Activated naive CD4-positive, alpha-beta T cell treated with anti-CD3 and anti-CD28 coated beads, Interleukin-2, amount 10 ng/mL, durations not matched to agents 7 days and 5 days (primary cell): ENCODE results near the gene NCKAP5.

ENCODE experiments used
- CTCF ChIA-PET: fragments of 350-600 bp; sonication (Branson Sonifier 250); formaldehyde crosslinking; loops from one replicate; lab custom pipeline; 2021; ENCODE audit warnings: antibody characterized with exemption; lab: Charles Lee
- DNase-seq: peaks from one replicate; pipeline ENCODE4 v3.0.0-alpha.2; 2020
- H3K27ac Mint-ChIP-seq: one replicate; pipeline ENCODE4 v1.8.0; 2021; ENCODE audit warnings: mild to moderate bottlenecking, moderate library complexity, mixed read lengths
- H3K27me3 Mint-ChIP-seq: one replicate; pipeline ENCODE4 v1.8.0; 2021; ENCODE audit warnings: mild to moderate bottlenecking, mixed read lengths
- H3K36me3 Mint-ChIP-seq: one replicate; pipeline ENCODE4 v1.8.0; 2021; ENCODE audit warnings: mixed read lengths
- H3K4me1 Mint-ChIP-seq: one replicate; pipeline ENCODE4 v1.8.0; 2021; ENCODE audit warnings: mixed read lengths
- H3K4me3 Mint-ChIP-seq: one replicate; pipeline ENCODE4 v1.8.0; 2021; ENCODE audit warnings: mild to moderate bottlenecking, moderate library complexity, mixed read lengths
- H3K9me3 Mint-ChIP-seq: one replicate; pipeline ENCODE4 v1.8.0; 2021; ENCODE audit warnings: mixed read lengths

Gene NCKAP5

GRCh38 chr2:133194362-133194655 lies 374.0 kb downstream of the NCKAP5 start:
- Mint-ChIP-seq H3K27me3 (no peaks in the 10 kb centered on the region), H3K9me3 (peaks cover 6% of the 10 kb centered on the region), H3K4me3 (no peak overlapping the region), H3K27ac (no peak overlapping the region), H3K4me1 (no peaks in the 10 kb centered on the region), H3K36me3 (no peaks in the 10 kb centered on the region)
- no peak for DNase-seq
- CTCF ChIA-PET = no interaction called here

DNA sequence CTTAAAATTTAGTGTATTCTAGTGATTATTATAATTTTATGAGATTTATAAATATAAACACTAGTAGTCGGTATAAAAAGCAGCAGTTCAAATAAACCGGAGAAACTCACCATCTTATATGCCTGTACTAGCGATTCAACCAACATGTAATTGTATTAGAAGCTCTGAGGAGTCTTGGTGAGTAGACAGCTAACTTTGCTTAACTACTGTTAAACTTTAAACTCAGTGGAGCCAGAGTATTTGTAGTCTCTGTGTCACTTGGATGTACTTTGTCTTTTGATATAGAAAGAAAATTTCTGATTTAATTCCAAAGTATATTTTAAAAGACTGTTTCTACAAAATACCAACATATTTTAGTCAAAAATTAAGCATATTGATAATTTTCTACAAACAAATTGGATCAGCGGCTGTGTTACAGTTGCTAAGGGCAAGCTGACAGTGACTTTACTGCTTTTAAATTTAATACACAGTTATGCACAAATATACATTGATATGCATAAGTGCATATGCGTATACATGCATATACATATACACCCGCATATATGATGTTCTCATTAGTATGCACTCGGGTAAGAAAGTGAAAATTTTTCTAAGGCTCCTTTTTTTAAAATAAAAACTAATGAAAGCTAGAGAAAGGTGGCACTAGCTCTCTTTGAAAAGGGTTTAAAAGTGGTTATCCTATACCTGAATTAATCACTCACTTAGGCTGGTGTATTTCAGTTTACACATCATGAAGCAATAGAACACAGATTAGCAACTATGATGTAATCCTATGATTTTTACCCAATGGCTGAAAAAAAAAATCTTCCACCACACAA lies 374.5 kb downstream of the NCKAP5 start:
- CTCF ChIA-PET = no interaction called here
- H3K4me3 Mint-ChIP-seq = no peak overlapping the region
- no peaks in the 10 kb centered on the region for H3K27me3 Mint-ChIP-seq
- no peaks in the 10 kb centered on the region for H3K4me1 Mint-ChIP-seq
- H3K36me3 Mint-ChIP-seq = no peaks in the 10 kb centered on the region
- H3K9me3 Mint-ChIP-seq = peaks cover 9% of the 10 kb centered on the region
- DNase-seq = no peak
- H3K27ac Mint-ChIP-seq = no peak overlapping the region

DNA sequence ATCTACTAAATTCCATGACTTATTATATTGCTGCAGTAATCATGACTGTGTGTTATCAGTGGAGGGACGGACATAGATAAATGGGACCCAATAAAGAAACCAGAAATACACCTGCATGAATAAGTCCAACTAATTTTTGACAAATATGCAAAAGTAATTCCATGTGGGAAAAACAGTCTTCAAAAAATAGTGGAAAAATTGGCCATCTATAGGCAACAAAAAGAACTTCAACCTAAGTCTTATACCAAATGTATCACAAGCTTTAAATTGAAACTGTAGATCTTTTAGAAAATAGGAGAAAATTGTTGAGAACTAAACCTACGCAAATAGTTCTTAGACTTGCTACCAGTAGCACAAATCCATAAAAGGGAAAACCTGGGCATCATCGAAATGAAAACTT lies 376.2 kb downstream of the NCKAP5 start:
- DNase-seq = no peak
- Mint-ChIP-seq H3K27me3 (no peaks in the 10 kb centered on the region), H3K36me3 (no peaks in the 10 kb centered on the region), H3K27ac (no peak overlapping the region), H3K4me1 (no peaks in the 10 kb centered on the region), H3K9me3 (peaks cover 16% of the 10 kb centered on the region), H3K4me3 (no peak overlapping the region)
- CTCF ChIA-PET = no interaction called here

DNA sequence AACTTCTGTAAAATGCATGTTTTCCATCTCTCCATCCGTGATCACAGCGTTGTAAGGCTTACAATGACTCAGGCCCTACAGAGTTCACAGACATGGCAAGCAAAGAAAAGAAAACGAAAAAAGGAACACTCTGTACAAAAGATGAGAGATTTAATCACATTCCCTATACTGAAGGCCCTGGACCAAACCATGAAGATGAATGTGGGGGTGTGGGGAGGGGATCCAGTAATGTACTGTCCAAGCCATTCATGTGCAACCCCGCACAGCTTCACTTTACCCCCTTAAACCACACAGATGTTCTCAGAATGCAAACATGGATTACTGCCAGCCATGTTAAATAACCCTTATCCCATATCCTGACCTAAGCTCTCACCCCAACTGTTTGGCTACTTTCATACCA lies 391.1 kb downstream of the NCKAP5 start:
- no peak for DNase-seq
- Mint-ChIP-seq H3K4me1 (no peaks in the 10 kb centered on the region), H3K36me3 (no peaks in the 10 kb centered on the region), H3K27ac (no peak overlapping the region), H3K27me3 (no peaks in the 10 kb centered on the region), H3K4me3 (no peak overlapping the region), H3K9me3 (no peaks in the 10 kb centered on the region)
- CTCF ChIA-PET = no interaction called here

- H3K27me3 Mint-ChIP-seq = no peaks in the 10 kb centered on the region
- DNase-seq = no peak
- CTCF ChIA-PET = no interaction called here
- no peak overlapping the region for H3K4me3 Mint-ChIP-seq
- no peaks in the 10 kb centered on the region for H3K36me3 Mint-ChIP-seq
- no peaks in the 10 kb centered on the region for H3K9me3 Mint-ChIP-seq
- no peaks in the 10 kb centered on the region for H3K4me1 Mint-ChIP-seq
- no peak overlapping the region for H3K27ac Mint-ChIP-seq
Observed at GRCh38 chr2:133175926-133176325, 392.3 kb downstream of the NCKAP5 start.

DNA sequence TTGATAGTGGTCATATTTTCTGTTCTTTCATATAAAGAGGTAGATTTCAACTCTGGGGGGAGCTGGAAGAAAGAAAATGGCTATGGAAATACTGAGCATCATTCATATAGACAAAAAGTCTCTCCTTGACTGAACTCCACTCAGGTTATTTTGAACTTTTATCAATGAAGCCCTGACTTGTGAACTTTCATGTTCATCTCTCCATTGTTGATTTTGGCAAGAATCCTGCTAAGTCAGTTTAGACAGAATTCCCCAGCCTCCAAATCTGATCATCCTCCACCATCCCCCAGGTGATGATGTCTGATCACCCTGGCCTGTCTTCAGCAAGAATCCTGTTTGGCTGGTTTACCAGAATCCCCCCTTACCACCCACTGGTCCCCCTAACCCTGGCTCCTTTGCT lies 395.0 kb downstream of the NCKAP5 start:
- no peak for DNase-seq
- Mint-ChIP-seq H3K27ac (no peak overlapping the region), H3K36me3 (no peaks in the 10 kb centered on the region), H3K27me3 (no peaks in the 10 kb centered on the region), H3K9me3 (no peaks in the 10 kb centered on the region), H3K4me3 (no peak overlapping the region), H3K4me1 (no peaks in the 10 kb centered on the region)
- CTCF ChIA-PET = no interaction called here

DNA sequence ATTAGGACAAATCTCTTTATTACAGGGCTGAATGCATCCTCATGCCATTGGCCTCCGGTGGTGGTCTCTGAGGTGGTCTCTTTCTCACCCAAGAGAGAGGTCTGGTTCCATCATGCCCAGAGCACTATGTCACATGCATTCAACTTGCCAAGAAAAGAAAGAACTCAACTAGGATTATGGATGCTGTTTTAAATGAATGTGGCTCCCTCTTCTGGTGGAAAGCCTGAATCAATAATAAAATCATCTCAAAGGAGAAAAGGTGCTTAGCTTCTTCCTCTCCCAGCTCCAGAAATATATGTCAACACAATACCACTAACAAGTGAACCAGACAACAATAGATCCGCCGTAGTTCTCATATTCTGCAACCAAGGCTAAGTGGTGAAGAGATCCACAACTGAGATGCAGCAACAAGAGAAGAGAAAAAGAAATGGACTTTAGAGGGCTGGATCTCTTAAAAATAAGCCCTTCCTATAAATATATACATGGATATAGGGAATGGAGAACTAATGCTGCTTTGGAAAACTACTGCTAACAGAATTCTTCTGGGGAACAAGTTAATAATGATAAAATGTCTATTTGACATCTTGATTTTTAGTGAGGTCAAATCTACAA lies 396.8 kb downstream of the NCKAP5 start:
- H3K4me1 Mint-ChIP-seq = no peaks in the 10 kb centered on the region
- no peak overlapping the region for H3K27ac Mint-ChIP-seq
- H3K27me3 Mint-ChIP-seq = no peaks in the 10 kb centered on the region
- H3K4me3 Mint-ChIP-seq = no peak overlapping the region
- no peak for DNase-seq
- H3K9me3 Mint-ChIP-seq = no peaks in the 10 kb centered on the region
- CTCF ChIA-PET = interaction anchor here (1.0 kb wide), 1 partner anchor 673 kb away, joined by 3 read pairs; no protein-coding TSS in a partner anchor
- H3K36me3 Mint-ChIP-seq = no peaks in the 10 kb centered on the region

DNA sequence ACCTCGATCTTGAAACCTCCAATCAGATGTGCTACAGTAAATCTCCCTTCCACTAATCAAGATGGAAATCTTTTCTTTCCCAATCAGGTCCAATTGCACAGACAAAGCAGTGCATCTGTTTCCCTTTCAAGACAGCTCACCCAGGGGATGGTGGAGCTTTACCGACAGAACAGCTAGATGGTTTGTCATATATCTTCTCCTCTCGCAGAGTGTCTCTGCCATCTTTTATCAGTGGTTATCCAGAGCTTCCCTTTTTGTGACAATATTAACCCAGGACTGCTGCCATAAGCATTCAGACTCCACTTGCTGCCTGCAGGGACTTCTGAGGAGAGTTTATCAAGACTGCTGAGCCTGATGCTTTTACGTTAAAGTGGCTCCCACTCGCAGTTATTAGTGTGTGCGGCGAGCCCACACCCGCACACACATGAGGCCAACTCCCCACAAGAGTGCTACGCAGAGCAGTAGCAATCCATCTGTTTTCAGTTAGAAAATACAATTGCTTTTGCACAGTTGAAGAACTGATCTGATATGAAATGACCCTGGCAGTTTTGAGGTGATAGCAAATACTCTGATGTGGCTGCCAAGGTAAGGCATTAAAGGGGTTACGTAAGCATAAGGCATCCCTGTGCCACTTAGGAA lies 398.9 kb downstream of the NCKAP5 start:
- Mint-ChIP-seq H3K9me3 (no peaks in the 10 kb centered on the region), H3K27me3 (no peaks in the 10 kb centered on the region), H3K27ac (no peak overlapping the region), H3K4me1 (no peaks in the 10 kb centered on the region), H3K4me3 (no peak overlapping the region), H3K36me3 (no peaks in the 10 kb centered on the region)
- DNase-seq = no peak
- CTCF ChIA-PET = interaction anchor here (1.1 to 1.7 kb wide), 2 partner anchors 28 to 623 kb away, joined by 3 to 6 read pairs; no protein-coding TSS in a partner anchor

- H3K4me1 Mint-ChIP-seq = no peaks in the 10 kb centered on the region
- H3K36me3 Mint-ChIP-seq = no peaks in the 10 kb centered on the region
- H3K27me3 Mint-ChIP-seq = no peaks in the 10 kb centered on the region
- CTCF ChIA-PET = interaction anchor here (1.1 kb wide), 1 partner anchor 27 kb away, joined by 3 read pairs; no protein-coding TSS in a partner anchor
- no peak overlapping the region for H3K27ac Mint-ChIP-seq
- H3K9me3 Mint-ChIP-seq = no peaks in the 10 kb centered on the region
- H3K4me3 Mint-ChIP-seq = no peak overlapping the region
- no peak for DNase-seq
Observed at GRCh38 chr2:133167990-133168389, 400.3 kb downstream of the NCKAP5 start.

DNA sequence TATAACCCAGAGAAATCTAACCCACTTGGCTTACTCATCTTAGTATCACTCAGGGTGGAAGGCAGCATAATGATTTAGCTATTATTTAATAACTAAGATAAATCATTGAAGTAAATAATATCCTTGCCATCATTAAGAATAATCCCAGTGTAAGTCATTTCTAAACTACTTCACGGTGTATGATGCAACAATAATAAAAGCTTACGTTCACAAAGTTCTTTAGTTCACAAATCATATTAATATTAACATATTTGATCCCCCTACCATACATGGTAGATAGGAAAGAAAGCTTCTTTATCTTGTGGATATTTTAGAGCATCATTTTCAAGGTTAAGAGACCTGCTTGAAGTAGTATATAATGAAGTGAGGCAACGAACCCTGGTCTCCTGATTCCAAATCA lies 401.0 kb downstream of the NCKAP5 start:
- Mint-ChIP-seq H3K36me3 (no peaks in the 10 kb centered on the region), H3K4me1 (no peaks in the 10 kb centered on the region), H3K9me3 (no peaks in the 10 kb centered on the region), H3K4me3 (no peak overlapping the region), H3K27ac (no peak overlapping the region), H3K27me3 (no peaks in the 10 kb centered on the region)
- DNase-seq = no peak
- CTCF ChIA-PET = no interaction called here

DNA sequence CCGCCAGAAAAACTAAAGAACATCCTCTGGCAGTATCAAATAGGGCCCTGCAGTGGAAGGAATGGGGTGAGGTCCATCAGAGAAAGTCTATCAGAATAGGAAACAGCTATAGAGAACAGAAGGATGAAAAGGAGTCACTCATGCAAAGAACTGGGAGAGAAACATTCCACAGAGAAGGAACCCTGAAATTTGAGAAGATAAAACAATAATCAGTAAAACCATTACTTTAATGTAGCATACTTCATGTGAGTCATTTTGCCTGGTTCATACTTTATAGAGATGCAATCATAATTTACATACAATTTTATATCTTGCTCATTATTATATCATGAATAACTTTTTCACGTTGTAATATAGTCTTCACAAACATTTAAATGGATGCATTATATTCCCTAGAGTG lies 402.2 kb downstream of the NCKAP5 start:
- CTCF ChIA-PET = no interaction called here
- Mint-ChIP-seq H3K9me3 (no peaks in the 10 kb centered on the region), H3K4me3 (no peak overlapping the region), H3K27ac (no peak overlapping the region), H3K4me1 (no peaks in the 10 kb centered on the region), H3K36me3 (no peaks in the 10 kb centered on the region), H3K27me3 (no peaks in the 10 kb centered on the region)
- DNase-seq = no peak

GRCh38 chr2:133163111-133163510 lies 405.2 kb downstream of the NCKAP5 start:
- CTCF ChIA-PET = no interaction called here
- Mint-ChIP-seq H3K27ac (no peak overlapping the region), H3K4me3 (no peak overlapping the region), H3K9me3 (no peaks in the 10 kb centered on the region), H3K4me1 (no peaks in the 10 kb centered on the region), H3K27me3 (no peaks in the 10 kb centered on the region), H3K36me3 (no peaks in the 10 kb centered on the region)
- DNase-seq = no peak

GRCh38 chr2:133158442-133158841 lies 409.8 kb downstream of the NCKAP5 start:
- Mint-ChIP-seq H3K4me3 (no peak overlapping the region), H3K36me3 (no peaks in the 10 kb centered on the region), H3K27me3 (no peaks in the 10 kb centered on the region), H3K27ac (no peak overlapping the region), H3K9me3 (peaks cover 2% of the 10 kb centered on the region), H3K4me1 (no peaks in the 10 kb centered on the region)
- CTCF ChIA-PET = no interaction called here
- no peak for DNase-seq

GRCh38 chr2:133158024-133158423 lies 410.2 kb downstream of the NCKAP5 start:
- Mint-ChIP-seq H3K36me3 (no peaks in the 10 kb centered on the region), H3K9me3 (peaks cover 2% of the 10 kb centered on the region), H3K4me3 (no peak overlapping the region), H3K27ac (no peak overlapping the region), H3K27me3 (no peaks in the 10 kb centered on the region), H3K4me1 (no peaks in the 10 kb centered on the region)
- no peak for DNase-seq
- CTCF ChIA-PET = no interaction called here

DNA sequence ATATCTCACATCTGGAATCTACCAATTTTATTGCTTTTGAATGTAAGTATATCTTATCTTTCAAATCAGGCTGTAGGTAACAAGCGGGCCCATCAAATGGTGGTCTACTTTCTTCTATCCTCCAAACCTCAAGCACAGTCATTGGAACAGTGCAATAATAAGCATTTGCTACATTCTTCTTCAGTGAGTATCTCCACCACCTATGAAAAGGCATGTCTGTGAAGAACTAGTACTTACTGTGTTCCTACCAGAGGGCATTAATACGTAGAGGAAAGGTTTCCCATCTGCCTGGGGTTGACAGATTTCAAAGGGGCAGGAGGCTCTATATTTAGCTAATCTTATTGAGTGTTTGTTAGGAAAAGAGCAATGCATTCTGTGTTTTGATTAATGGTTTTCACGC lies 411.1 kb downstream of the NCKAP5 start:
- CTCF ChIA-PET = no interaction called here
- Mint-ChIP-seq H3K36me3 (no peaks in the 10 kb centered on the region), H3K27ac (no peak overlapping the region), H3K4me3 (no peak overlapping the region), H3K4me1 (no peaks in the 10 kb centered on the region), H3K9me3 (peaks cover 2% of the 10 kb centered on the region), H3K27me3 (no peaks in the 10 kb centered on the region)
- DNase-seq = no peak
